Measurements from ENCODE around the gene TYW1B.
"Not testable (repeated sequence)": the region's sequence is repeated elsewhere in the genome, so short reads cannot be mapped to it uniquely, and the experiment has no call there.

DNA sequence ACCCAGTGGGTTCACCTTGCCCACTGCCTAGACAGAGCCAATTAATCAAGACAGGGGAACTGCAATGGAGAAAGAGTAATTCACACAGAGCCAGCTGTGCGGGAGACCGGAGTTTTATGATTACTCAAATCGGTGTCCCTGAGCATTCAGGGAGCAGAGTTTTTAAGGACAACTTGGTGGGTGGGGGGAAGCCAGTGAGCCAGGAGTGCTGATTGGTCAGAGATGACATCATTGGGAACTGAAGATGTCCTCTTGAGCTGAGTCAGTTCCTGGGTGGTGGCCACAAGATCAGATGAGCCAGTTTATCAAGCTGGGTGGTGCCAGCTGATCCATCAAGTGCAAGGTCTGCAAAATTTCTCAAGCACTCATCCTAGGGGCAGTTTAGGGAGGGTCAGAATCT is 240.7 kb downstream of the TYW1B start:
- TF ChIP-seq, protein P1, sequence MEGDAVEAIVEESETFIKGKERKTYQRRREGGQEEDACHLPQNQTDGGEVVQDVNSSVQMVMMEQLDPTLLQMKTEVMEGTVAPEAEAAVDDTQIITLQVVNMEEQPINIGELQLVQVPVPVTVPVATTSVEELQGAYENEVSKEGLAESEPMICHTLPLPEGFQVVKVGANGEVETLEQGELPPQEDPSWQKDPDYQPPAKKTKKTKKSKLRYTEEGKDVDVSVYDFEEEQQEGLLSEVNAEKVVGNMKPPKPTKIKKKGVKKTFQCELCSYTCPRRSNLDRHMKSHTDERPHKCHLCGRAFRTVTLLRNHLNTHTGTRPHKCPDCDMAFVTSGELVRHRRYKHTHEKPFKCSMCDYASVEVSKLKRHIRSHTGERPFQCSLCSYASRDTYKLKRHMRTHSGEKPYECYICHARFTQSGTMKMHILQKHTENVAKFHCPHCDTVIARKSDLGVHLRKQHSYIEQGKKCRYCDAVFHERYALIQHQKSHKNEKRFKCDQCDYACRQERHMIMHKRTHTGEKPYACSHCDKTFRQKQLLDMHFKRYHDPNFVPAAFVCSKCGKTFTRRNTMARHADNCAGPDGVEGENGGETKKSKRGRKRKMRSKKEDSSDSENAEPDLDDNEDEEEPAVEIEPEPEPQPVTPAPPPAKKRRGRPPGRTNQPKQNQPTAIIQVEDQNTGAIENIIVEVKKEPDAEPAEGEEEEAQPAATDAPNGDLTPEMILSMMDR (IDR thresholded peaks at IDR 0.05): not testable (repeated sequence)
- TF ChIP-seq POLR2AphosphoS5 (IDR thresholded peaks at IDR 0.05): not testable (repeated sequence)

Measured in breast epithelium (tissue), 3 donors.